GM06990 (cell line): ENCODE measurements around the gene LRRC3.

Experiments used
- DNase-seq: peaks from one replicate; pipeline ENCODE4 v3.0.0-alpha.2; 2011; ENCODE audit not compliant: insufficient read length; ENCODE audit errors: extremely low read depth
- H3K27me3 ChIP-seq: replicated peaks from 2 replicates; pipeline ENCODE4 v1.6.0; 2011; ENCODE audit warnings: low read length; ENCODE audit not compliant: control insufficient read depth, insufficient read depth
- H3K36me3 ChIP-seq: 2 replicates; pipeline ENCODE4 v1.5.1; 2011; ENCODE audit warnings: low read length; ENCODE audit not compliant: control insufficient read depth, insufficient read depth
- H3K4me3 ChIP-seq: replicated peaks from 2 replicates; pipeline ENCODE4 v1.5.1; 2011; ENCODE audit warnings: low read depth, mild to moderate bottlenecking, control low read depth, low read length
- CTCF ChIP-seq: IDR thresholded peaks from 2 replicates; pipeline ENCODE4 v1.5.1; 2011; ENCODE audit warnings: low read length, control low read depth, mild to moderate bottlenecking, inconsistent platforms; ENCODE audit not compliant: insufficient read depth, poor library complexity, severe bottlenecking

LRRC3 gene

DNA sequence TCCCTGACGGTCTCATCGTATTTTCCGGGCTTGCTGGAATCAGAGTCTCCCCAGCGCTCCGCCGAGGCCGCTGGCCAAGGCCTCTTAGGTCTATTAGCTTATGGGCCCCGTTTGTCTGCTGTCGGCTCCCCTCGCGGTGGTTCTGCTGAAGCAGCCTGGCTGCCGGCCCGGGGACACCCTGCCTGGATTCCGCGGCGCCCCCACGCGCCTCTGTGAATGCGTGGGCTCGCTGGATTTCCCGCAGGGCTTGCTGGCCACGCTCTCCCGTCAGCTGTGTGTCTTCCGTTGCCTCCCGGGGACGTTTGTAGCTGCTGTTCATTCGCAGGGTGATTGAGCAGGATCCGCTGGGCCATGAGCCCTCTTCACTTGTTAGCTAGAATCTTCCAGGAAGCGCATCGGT is 8.4 kb downstream of the LRRC3 start:
- no peak overlapping the region for H3K4me3 ChIP-seq
- H3K36me3 ChIP-seq = no peaks in the 10 kb centered on the region
- no peak for TF ChIP-seq CTCF
- no peak for DNase-seq
- no peaks in the 10 kb centered on the region; the same call in 1 of the 2 replicates for H3K27me3 ChIP-seq

DNA sequence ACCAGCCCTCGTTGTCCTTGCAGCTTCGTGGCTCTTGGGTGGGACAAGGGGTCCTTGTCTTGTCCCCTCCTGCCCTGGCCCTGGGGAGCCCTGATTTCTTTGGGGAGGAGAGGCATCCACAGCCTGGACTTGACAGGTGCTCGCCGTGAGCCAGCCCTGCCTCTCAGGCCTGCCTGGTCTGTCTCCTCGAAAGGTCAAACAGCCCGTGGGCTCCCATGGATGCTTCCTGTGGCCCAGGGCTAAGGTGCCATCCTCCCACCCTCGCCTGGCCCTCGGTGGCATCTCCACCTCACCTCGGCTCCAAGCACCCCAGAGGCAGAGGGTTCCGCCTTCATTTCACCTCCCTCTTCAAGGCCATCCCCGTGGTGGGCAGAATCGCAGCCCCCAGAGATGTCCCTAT is 9.0 kb downstream of the LRRC3 start:
- no peak for DNase-seq
- TF ChIP-seq CTCF = no peak
- no peak overlapping the region for H3K4me3 ChIP-seq
- no peaks in the 10 kb centered on the region for H3K36me3 ChIP-seq
- no peaks in the 10 kb centered on the region; the same call in 1 of the 2 replicates for H3K27me3 ChIP-seq

GRCh38 chr21:44466351-44466954 is 11.1 kb downstream of the LRRC3 start:
- no peak overlapping the region for H3K4me3 ChIP-seq
- H3K27me3 ChIP-seq = no peaks in the 10 kb centered on the region; the same call in 1 of the 2 replicates
- H3K36me3 ChIP-seq = no peaks in the 10 kb centered on the region
- no peak for TF ChIP-seq CTCF
- DNase-seq = no peak

DNA sequence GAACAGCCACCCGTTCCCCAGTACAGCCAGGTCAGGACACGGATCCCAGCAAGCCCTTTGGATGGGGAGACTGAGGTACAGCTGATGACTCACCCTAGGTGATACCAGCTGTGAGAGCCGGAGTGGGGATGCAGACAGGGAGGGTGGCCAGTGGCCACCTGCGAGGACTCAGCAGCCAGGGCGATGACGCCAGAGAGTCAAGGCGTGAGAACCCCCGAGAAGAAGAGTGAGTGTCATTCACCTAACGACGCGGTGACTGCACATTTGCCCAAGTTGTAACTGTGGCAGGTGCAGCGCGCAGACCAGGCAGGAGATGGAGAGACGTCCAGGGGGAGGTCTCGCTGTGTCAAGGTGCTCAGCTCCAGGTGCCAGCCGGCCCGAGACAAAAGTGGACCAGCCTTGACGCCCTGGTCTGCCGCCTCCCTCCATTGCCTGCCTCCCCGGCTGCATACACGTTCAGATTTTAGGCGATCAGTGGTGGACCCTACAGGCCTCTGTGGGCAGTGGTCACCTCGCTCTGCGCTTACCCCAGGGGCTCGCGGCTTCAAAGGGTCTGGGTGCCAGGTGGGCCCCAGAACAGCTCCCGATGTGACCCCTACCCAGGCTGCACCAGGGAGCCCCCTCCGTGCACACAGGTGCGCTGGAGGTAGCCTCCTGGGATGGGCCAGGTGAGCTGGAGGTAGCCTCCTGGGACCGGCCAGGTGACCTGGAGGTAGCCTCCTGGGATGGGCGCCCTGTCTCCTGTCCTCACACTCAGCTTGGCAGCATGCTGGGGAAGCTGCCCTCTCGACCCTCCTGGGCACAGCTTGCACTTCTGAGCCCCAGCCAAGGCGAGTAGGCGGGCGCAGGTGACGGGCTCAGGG is 11.9 kb downstream of the LRRC3 start:
- no peak for TF ChIP-seq CTCF
- no peak overlapping the region for H3K4me3 ChIP-seq
- no peaks in the 10 kb centered on the region; the same call in none of the 2 replicates for H3K27me3 ChIP-seq
- no peak for DNase-seq
- no peaks in the 10 kb centered on the region for H3K36me3 ChIP-seq

DNA sequence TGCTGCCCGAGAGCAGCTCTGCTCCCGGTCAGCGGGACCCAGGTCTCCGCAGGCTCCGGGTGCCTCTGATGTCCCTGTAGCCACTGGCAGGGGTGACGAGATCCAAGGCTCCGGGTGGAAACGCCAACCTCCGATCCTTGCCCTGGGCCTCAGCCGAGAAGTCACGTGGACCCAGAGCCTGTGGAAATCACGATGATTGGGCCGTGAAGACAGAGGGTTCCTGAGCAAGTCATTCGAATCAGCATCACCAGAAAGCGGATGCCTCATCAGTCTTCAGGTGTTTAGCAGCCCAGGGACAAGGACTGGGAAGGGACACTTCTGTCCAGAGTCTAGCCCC is 12.5 kb downstream of the LRRC3 start:
- no peak overlapping the region for H3K4me3 ChIP-seq
- DNase-seq = no peak
- H3K36me3 ChIP-seq = no peaks in the 10 kb centered on the region
- H3K27me3 ChIP-seq = no peaks in the 10 kb centered on the region; the same call in none of the 2 replicates
- TF ChIP-seq CTCF = no peak
